Measurements from ENCODE around the gene TNK2. TPM values are rescaled to one million over a fixed set of nuclear protein-coding genes. Genes with fewer than 3 reads are reported as not detected.

The TNK2 gene
- total RNA-seq, 1 experiment from 2014 or later, result 55.1 TPM

DNA sequence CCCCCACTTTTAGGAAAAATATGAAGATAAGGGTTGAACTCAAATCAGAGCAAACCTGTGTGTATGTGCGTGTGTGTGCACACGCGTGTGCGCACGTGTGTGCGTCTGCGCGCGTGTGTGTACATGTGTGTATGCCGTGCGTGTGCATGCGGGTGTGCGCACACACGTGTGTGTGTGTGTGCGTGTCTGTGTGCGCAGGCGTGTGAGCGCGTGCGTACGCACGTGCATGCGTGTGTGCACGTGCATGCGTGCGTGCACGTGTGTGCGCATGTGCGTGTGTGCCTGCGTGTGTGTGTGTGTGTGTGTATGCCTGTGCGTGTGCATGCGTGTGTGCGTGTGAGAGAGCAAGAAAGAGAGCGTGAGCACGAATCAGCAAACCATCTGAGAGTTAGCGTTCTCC lies 20.7 kb downstream of the TNK2 start:
- intact Hi-C loops (cut with micrococcal nuclease), result no loop called here
- DNase-seq (ENCODE audit: low read depth, low spot score) (no peak), ATAC-seq (no peak)
- no peak overlapping the region for H3K27ac ChIP-seq (ENCODE audit: low read depth, low read length)
- no peak overlapping the region for H2AFZ ChIP-seq (ENCODE audit: low read depth, low read length, poor library complexity, severe bottlenecking)
- no peaks in the 10 kb centered on the region for H3K9me3 ChIP-seq (ENCODE audit: control insufficient read depth in 1 of 2, insufficient read depth in 1 of 2, low read depth in 1 of 2, low read length in 2 of 2)
- CTCF ChIA-PET, result no interaction called here
- no peaks in the 10 kb centered on the region for H3K27me3 ChIP-seq (ENCODE audit: insufficient read depth, low read length)
- no peak overlapping the region for H3K4me2 ChIP-seq (ENCODE audit: low read length)
- TF ChIP-seq SIN3A (IDR thresholded peaks at IDR 0.05; ENCODE audit: low read depth), result no peak
- TF ChIP-seq SP1 (IDR thresholded peaks at IDR 0.05; ENCODE audit: low read depth), result no peak
- no peak for TF ChIP-seq ZFX (IDR thresholded peaks at IDR 0.05)
- TF ChIP-seq ELF1 (IDR thresholded peaks at IDR 0.05; ENCODE audit: borderline replicate concordance, low read depth), result no peak
- TF ChIP-seq ZNF274 (IDR thresholded peaks at IDR 0.05; ENCODE audit: low read depth, low read length), result no peak
- TF ChIP-seq, protein P1, sequence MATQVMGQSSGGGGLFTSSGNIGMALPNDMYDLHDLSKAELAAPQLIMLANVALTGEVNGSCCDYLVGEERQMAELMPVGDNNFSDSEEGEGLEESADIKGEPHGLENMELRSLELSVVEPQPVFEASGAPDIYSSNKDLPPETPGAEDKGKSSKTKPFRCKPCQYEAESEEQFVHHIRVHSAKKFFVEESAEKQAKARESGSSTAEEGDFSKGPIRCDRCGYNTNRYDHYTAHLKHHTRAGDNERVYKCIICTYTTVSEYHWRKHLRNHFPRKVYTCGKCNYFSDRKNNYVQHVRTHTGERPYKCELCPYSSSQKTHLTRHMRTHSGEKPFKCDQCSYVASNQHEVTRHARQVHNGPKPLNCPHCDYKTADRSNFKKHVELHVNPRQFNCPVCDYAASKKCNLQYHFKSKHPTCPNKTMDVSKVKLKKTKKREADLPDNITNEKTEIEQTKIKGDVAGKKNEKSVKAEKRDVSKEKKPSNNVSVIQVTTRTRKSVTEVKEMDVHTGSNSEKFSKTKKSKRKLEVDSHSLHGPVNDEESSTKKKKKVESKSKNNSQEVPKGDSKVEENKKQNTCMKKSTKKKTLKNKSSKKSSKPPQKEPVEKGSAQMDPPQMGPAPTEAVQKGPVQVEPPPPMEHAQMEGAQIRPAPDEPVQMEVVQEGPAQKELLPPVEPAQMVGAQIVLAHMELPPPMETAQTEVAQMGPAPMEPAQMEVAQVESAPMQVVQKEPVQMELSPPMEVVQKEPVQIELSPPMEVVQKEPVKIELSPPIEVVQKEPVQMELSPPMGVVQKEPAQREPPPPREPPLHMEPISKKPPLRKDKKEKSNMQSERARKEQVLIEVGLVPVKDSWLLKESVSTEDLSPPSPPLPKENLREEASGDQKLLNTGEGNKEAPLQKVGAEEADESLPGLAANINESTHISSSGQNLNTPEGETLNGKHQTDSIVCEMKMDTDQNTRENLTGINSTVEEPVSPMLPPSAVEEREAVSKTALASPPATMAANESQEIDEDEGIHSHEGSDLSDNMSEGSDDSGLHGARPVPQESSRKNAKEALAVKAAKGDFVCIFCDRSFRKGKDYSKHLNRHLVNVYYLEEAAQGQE (IDR thresholded peaks at IDR 0.05; ENCODE audit: low read depth), result no peak
- TF ChIP-seq POLR2AphosphoS5 (IDR thresholded peaks at IDR 0.05; ENCODE audit: low read depth, low read length), result no peak
- no peak for TF ChIP-seq EZH2 (IDR thresholded peaks at IDR 0.05)
- POLR2A ChIA-PET, result no interaction called here
- H3K36me3 ChIP-seq (ENCODE audit: control insufficient read depth in 1 of 2, insufficient read depth in 2 of 2, low read length in 2 of 2), result no peaks in the 10 kb centered on the region; a peak in 2 of 4 replicates
- H3K9me2 ChIP-seq (ENCODE audit: insufficient read depth), result no peaks in the 10 kb centered on the region
- no peaks in the 10 kb centered on the region for H3K4me1 ChIP-seq (ENCODE audit: control insufficient read depth in 1 of 2, insufficient read depth in 2 of 2, low read length in 2 of 2)
- BruUV-seq (replicated peaks), result no TSS peak
- no peak overlapping the region for H3K9ac ChIP-seq (ENCODE audit: low read length)
- H3K4me3 ChIP-seq (replicated peaks in 1 of 2; ENCODE audit: low read depth in 1 of 2, low read length in 2 of 2), result no peak overlapping the region
- H3K79me2 ChIP-seq (ENCODE audit: insufficient read depth, low read length), result no peaks in the 10 kb centered on the region
- H4K20me1 ChIP-seq (ENCODE audit: insufficient read depth), result no peaks in the 10 kb centered on the region
- RAD21 ChIA-PET (ENCODE audit: low non-redundant PET in 1 of 2, low total read pairs in 2 of 2, uncharacterized antibody in 2 of 2, unreplicated experiment in 2 of 2), result no interaction called here

Measured in HCT116 (cell line).